GM19438 (cell line): Measurements from ENCODE around the gene DYNC1H1.
A peak's percentile ranks its signal among the peaks of the same experiment; 100 is the strongest.

Experiments
- ATAC-seq: cut with Tn5 transposase; IDR thresholded peaks from one replicate; pipeline ENCODE4 v1.9.1; 2021; ENCODE audit warnings: low read depth; ENCODE audit not compliant: unreplicated experiment

The DYNC1H1 gene

DNA sequence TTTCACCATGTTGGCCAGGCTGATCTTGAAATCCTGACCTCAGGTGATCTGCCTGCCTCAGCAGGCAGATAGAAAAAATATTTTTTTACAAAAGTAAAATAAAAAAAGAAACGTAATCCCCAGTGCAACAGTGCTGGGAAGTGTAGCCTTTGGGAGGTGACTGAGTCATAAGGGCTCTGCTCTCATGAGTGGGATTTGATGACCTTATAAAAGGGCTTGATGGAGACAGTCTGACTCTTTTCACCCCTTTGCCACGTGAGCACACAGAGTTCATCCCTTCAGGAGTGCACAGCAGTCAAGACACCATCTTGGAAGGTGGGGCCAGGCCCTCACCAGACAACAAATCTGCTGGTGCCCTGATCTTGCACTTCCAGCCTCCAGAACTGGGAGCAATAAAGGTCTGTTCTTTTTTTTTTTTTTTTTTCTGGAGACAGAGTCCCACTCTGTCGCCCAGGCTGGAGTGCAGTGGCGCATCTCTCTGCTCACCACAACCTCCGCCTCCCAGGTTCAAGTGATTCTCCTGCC is 24.7 kb upstream of the DYNC1H1 start:
- ATAC-seq: no peak

DNA sequence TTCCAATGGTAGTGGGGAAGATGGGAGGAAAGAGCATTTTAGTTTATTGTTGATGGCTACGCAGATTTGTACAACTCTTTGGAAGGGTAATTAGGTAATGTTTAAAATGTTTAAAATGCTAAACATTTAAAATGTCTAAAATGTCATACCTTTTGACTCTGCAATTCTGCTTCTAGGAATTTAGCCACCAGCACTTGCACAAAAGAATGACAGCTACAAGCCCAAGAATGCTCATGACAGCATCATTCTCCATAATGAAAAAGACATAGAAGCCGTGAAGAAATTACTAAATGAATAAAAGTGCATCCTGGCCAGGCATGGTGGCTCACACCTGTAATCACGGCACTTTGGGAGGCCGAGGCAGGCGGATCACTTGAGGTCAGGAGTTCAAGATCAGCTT is 19.9 kb upstream of the DYNC1H1 start:
- no peak for ATAC-seq

DNA sequence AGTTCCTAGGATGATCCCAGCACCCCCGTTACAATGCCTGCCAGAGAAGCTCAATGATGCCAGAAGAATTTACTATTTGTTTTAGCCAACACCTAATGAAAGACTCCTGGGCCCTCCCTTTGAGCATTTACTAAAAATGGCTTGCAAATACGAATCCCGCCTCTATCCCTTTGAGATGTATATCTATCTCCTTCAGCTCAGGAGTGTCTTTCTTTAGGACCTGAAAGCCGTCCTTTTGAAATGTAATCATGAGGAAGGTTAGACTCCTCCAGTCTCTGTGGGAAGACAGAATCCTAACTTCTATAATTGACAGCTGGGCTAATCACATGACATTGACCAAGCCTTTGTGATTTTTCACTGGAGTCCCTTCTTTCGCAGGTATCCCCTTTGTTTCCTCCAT is 19.2 kb upstream of the DYNC1H1 start:
- no peak for ATAC-seq

DNA sequence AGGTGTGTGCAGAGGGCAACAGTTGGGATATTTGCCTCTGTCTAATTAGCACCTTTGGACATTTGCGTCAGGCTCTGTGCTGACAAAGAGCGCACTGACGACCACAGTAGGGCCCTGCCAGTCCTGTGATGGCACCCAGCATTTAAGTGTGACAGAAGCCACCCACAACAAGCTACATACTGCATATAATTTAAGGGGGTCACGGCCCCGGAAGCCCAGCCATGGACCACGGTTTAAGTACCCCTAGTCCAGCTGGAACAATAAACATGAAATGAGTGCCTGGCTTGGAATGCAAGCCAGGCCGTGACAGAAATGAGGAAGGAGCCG is 16.8 kb upstream of the DYNC1H1 start:
- peak; percentile 9 for ATAC-seq

DNA sequence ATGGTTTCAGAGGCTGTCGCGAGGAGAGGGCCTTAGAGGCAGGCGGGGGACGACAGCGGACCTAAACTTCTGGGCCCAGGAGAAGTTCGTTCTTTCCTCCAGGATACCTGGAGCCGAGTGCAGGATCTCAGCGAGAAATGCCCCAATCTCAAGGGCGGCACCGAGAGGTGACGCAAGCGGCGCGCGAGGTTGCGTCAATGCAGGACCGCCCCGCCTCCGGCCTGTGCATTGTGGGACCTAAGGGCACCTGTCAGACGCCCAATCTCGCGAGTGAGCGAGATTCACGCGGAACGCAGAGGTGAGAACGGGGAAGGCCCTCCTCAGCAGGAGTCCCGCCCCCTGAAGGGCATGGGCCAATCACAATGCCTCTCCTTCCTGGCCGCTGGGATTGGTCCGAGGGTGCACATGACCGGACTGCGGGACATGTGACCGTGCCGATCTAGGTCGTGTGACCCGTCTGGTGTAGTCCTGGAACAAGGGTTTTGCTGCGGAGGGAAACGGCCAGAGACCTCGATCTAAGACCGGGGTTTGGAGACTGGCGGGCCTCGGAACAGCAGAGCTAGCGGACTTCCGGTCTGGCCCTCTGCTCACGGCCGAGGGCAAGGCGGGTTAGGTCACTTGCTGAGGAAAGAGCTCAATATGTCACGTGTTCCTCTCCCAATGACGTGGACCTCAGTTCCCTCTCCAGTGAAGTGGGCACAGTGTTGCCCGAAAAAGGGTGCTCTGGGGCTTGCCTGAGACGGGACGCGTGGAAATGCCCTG is 16.3 kb upstream of the DYNC1H1 start:
- ATAC-seq: peak; percentile 92

DNA sequence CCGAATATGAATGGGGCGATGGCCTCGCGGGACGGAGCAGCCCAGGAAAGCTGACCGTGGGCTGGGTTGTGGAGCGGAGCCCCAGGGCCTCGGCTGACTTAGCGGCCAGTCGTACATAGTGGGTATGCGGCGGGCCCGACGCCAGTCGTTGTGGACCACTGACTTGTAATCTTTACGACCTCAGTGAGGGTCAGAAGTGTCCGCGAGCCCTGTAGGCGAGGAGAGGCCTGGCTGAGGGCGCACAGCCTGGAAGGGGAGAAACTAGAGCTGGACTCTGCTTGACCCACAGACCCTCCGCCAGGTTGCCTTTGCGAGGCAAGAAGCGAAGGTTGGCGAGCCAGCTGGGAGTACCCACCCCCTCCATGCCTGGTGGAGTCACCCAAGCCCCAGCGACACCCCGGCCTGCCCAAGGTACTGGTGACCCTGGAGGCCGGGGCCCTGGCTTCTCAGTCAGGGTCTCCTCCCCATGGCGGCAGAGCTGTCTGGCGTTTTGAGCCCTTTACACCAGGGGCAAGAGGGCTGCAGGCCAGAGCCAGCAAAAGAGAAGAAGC is 15.6 kb upstream of the DYNC1H1 start:
- no peak for ATAC-seq

DNA sequence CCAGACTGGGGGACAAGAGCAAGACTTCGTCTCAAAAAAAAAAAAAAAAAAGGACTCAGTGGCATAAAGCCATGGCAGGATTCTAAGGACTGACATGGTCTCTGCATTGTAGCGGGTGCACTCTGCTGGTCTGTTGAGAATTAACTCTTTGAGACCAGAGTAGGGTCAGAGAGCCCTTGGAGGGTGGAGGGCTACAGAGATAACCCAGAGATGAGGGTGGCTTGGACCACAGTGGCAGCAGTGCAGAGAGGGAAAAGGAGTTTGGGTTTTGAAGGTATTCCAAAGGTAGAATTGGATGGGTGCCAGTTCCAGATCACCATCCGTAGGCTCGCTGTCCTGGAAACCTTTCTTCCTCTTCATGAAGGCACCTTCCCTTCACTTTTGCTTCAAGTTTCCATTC is 14.3 kb upstream of the DYNC1H1 start:
- no peak for ATAC-seq

DNA sequence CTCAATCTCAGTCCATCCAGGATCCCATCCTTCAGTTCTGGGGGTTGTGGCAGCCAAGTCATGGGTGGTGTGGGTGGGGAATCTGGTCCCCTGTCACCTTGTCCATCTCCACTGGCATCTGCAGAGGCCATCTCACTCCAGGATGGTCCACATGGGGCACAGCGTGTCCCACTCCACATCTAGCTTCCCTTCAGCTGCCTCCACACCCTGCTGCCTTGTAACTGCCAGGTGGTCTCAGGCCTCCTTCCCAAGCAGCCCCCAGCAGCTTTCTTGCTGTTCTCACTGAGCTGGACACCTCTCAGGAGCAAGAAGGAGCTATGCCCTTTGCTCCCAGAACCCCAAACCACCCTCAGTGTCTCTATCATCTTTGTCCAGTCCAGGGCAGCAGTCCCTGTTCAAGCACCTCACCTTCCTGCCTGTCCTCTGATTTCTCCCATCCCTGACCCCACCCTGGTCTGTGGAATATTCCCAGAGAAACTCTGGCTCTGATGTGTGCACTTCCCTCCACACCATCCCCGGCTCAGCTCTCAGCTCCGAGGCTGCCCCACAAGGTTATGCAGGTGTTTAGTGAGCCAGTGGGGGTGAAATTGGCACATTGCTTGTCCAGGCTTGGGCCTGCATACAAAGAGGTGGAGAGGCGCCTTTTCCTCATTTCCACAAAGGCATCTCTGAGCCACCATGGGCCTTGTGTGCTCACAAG is 13.7 kb upstream of the DYNC1H1 start:
- no peak for ATAC-seq

DNA sequence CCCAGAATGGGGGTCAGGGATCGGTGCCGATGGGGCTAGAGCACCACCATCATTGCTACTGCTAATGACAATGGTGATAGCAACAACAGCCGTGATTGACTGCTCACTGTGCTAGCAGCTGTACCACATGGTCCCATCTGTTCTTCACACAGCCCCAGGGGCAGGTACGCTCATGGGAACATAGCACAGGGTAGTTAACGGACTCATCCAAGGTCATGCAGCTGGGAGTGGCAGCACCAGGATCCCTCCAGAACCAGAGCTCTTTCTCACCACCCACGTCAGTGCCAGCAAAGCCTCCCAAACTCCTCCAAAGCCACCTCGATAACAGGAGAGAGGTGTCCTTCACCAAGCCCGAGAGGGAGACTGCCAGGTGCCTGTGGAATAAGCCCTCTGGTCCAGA is 11.2 kb upstream of the DYNC1H1 start:
- ATAC-seq: no peak

DNA sequence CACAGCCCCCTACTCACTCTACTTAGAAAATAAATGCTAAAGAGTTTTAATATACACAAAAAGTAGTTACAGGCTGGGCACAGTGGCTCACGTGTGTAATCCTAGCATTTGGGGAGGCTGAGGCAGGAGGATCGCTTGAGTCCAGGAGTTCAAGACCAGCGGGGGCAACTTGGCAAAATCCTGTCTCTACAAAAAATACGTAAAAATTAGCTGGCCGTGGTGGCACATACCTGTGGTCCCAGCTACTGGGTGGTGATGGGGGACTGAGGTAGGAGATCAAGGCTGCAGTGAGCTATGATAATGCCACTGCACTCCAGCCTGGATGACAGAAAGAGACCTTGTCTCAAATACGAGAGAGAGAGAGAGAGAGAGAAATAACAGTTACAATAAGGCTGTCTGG is 9.9 kb upstream of the DYNC1H1 start:
- ATAC-seq: no peak

DNA sequence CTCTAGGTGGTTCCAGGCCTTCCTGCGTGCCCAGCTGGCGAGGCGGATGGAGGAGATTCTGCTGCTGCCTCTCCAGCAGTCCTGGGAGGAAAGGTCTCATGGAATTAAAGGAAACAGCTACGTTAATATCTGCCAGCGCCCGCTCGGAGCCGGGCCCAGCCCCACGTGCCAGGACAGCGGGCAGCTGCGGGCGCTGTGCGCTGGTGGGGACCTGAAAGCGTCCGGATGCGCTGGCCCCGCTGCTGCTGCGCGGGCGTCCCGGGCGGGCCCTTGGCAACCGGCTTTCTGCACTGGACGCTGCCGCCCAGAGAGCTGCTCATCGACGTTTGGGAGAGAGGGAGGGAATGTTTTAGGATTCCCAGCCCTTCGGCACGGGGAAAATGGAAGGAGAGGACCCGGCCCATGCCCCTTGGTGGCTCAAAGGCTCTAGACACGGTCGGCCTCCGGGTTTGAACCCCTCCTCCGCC is 8.6 kb upstream of the DYNC1H1 start:
- ATAC-seq: no peak

DNA sequence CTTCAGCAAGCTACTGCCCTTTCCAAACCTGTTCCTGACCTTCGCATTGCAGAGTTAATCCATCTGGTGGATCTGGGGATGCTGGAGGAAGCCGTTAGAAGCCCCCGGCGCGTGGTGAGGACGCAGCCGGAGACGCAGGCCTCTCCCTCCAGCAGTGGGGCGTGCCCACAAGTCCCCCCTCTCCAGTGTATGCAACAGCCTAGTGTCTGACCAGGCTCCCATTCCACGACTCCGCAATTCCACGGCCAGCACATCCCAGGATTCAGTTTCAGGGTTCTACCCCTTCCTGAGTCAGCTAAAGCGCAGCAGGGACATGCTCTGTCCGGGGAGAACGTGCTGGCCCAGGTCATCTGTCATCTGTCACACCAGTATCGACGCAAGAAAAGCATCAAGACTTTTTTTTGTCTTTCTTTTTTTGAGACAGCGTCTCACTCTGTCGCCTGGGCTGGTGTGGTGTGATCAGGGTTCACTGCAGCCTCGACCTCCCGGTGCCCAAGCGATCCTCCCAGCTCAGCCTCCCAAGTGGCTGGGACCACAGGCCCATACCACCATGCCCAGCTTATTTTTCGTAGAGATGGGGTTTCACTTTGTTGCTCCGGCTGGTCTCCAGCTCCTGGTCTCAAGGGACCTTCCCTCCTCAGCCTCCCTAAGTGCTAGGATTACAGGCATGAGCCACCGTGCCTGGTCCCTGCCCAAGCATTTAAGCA is 8.0 kb upstream of the DYNC1H1 start:
- no peak for ATAC-seq

DNA sequence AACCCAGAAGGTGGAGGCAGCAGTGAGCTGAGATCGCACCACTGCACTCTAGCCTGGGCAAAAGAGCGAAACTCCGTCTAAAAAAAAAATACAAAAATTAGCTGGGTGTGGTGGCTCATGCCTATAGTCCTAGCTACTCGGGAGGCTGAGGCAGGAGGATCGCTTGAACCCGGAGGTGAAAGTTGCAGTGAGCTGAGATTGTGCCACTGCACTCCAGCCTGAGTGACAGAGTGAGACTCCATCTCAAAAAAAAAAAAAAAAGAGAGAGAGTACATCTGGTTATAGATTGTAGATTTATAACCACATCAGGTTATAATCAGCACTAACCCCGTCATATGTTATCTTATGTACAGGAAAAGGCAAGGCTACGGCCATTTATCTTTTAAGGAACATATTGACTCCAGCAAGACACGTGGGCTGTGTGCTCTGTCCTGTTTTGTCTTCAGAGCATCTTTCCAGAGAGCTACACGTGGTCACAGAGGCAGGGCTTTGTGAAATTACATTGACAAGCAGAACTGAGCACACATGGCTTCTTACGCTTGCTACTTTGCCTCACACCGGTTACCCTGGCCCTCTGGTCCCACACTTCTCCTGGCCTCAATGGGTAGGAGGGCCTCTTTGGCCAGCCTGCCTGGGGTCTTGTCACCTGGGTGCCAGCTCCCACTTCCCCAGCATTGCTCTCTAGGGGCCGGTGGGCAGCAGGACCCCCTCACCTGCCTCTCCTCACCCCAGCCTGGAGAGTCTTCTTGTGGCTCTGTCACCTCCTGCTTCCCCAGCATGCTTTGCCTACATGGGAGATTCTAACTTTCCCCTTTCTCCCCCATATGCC is 6.8 kb upstream of the DYNC1H1 start:
- ATAC-seq: no peak

DNA sequence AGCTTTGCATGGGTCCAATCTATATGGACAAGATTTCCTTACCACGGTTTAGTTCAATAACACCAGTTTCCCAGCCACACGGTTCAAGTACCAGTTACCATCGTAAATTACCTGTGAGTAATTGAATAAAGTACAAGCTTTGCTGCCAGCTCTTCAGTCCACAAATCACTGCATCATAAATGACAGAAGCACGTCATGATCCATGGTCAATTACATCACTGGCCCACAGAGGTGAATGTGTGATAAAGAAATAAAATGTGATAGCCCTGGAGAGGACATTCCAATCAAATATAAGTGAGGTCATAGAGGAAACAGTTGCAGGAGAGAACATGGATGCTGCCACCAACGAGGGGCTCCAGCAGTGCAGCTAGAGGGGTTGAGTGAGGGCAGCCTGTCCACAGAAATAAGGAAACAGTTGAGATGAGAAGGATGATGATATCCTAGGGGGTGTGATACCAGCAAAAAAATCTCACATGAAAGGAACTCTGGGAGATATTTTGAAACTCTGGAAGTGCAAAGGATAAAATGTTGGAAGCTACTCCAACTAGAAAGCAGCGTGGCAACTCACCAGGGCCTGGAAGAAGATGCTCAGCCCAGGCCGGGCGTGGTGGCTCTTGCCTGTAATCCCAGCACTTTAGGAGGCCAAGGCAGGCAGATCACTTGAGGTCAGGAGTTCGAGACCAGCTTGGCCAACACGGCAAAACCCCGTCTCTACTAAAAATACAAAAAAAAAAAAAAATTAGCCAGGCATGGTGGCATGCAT is 5.8 kb upstream of the DYNC1H1 start:
- no peak for ATAC-seq

DNA sequence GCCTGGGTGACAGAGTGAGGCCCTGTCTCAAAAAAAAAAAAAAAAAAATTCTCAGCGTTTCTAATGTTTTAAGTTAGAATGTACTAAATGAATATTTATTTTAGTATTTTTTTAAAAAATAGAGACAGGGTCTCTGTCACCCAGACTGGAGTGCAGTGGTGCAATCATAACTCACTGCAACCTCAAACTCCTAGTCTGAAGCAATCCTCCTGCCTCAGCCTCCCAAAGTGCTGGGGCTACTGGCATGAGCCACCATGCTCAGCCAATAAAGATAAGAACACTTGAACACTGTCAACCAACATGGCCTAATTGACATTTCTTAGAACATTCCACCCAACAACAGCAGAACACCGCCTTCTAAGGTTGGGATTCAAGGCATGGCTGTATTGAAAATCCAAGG is 5.1 kb upstream of the DYNC1H1 start:
- no peak for ATAC-seq

DNA sequence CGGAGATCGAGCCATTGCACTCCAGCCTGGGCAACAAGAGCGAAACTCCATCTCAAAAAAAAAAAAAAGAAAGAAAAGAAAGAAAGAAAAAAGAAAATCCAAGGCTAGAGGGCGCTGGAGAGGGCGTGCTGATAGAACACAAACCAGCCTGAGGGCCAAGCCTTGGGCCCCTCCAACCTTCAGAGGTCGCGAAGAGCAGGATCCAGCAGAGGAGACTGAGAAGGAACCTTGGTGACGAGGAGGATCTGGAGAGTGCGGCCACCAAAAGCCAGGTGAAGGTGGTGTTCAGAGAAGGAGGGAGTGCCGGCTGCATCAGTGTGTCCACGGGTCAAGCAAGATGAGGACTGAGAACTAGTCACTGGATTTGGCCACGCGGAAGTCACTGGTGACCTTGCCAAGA is 4.1 kb upstream of the DYNC1H1 start:
- no peak for ATAC-seq

DNA sequence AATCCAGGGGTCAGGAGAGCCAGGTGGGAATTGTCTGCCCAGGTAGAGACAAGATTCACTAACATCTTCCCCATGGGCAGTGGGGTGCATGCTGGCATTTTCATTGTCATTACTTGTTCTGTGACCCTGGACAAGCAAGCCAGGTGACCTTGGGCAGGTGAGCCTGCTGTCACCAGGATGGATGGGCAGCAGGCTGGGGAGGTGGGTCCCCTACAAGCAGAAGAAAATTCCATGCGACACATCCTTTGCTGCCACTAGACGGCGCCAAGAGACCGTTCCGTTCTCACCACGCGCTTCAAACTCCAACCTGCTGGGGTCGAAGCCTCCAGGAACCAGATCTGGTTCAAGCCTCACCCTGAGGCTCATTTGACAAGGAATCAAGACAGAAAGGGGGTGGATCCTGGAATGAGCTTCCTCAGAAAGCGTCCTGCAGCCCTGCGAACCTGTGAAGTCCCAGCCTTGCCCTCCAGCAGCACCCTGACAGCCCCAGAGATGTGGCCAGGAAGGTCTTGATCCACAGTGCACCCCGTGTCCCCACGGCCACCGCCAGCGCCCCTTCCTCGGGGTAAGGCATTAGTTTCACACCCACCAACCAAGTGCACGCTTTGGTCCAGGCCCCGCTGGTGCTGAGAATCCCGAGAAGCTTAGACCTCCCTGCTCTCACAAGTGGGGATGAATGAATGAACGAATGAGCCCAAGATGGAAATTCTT is 3.2 kb upstream of the DYNC1H1 start:
- no peak for ATAC-seq

DNA sequence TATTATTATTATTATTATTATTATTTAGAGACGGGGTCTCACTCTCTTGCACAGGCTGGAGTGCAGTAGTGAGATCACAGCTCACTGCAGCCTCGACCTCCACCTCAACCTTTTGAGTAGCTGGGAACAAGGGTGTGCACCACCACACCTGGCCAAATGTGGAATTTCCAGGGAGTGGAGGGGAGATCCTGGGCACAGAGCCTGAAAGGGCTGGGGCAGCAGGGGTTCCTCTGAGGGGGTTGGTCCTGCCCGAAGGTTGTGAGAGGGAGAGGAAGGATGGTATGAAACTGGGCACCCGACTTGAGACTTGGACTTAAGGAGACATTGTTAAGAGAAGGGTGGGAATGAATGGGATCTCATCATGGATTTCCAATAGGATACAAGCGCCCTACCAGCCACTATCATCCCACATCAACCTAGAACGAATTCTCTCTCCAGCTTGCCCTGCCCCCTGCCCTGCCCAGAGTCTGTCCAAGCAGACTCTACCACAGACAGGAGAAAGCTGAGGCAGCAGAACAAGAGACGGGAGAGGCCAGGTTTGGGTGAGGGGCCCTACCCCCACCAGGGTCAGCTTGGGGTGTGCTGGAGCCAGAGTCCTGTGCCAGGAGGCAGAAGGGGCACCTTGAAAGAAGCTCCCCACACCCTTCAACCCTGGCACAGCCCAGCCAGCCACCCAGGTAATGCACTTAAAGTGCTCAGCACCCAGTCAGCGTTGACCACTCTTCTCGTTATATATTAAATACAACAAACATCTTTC is 2.4 kb upstream of the DYNC1H1 start:
- ATAC-seq: no peak
